ENCODE measurements around the gene CD63. TPM values are rescaled to one million over a fixed set of nuclear protein-coding genes. Genes with fewer than 3 reads are reported as not detected.

CD63 gene
- polyA plus RNA-seq, 3 donors, result 674 to 749 (median 723) TPM

GRCh38 chr12:55723516-55724225 lies 5.1 kb downstream of the CD63 start:
- no peak for DNase-seq (ENCODE audit: low read depth in 3 of 3, low spot score in 2 of 3)

DNA sequence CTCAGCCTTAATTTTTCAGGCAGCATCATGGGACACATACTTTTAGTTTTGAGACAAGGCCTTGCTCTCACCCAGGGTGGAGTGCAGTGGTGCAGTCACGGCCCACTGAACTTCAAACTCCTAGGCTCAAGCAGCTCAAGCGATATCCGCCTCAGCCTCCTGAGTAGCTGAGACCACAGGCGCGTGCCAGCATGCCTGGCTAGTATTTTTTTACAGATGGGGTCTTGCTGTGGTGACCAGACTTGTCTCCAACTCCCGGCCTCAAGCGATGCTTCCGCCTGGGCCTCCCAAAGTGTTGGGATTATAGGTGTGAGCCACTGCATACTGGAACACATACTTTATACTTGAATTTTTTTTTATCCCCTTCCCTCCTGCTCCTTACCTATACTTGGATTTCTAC lies 5.9 kb downstream of the CD63 start:
- no peak for DNase-seq (ENCODE audit: low read depth in 3 of 3, low spot score in 2 of 3)

DNA sequence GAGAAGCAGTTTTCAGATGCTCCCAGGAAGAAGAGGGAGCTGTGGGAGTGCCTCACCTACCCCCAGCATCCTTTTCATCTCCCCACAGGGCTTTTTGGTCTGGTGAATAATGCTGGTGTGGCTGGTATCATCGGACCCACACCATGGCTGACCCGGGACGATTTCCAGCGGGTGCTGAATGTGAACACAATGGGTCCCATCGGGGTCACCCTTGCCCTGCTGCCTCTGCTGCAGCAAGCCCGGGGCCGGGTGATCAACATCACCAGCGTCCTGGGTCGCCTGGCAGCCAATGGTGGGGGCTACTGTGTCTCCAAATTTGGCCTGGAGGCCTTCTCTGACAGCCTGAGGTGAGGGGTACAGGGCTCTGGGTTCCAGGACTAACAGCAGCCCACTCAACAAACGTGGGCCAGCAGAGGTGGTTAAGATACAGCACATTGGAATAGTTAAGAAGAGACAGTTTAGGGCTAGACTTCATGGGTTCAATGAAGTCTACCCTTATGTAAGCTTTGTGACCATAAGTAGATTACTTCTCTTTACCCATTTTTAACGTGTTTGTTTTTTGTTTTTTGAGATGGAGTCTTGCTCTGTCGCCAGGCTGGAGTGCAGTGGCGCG lies 7.1 kb downstream of the CD63 start:
- DNase-seq (ENCODE audit: low read depth in 3 of 3, low spot score in 2 of 3), result no peak

GRCh38 chr12:55720894-55721444 lies 7.8 kb downstream of the CD63 start:
- DNase-seq (ENCODE audit: low read depth in 3 of 3, low spot score in 2 of 3), result no peak

- no peak for DNase-seq (ENCODE audit: low read depth in 3 of 3, low spot score in 2 of 3)
Measured at GRCh38 chr12:55720071-55720564, 8.7 kb downstream of the CD63 start, which contains the start of gene RDH5. TSS of gene RDH5 (plus strand) at chr12:55720393. CDS start at chr12:55721185, 792 bp downstream.

- DNase-seq (ENCODE audit: low read depth in 3 of 3, low spot score in 2 of 3), result no peak
Measured at GRCh38 chr12:55719371-55719770, 9.4 kb downstream of the CD63 start.

DNA sequence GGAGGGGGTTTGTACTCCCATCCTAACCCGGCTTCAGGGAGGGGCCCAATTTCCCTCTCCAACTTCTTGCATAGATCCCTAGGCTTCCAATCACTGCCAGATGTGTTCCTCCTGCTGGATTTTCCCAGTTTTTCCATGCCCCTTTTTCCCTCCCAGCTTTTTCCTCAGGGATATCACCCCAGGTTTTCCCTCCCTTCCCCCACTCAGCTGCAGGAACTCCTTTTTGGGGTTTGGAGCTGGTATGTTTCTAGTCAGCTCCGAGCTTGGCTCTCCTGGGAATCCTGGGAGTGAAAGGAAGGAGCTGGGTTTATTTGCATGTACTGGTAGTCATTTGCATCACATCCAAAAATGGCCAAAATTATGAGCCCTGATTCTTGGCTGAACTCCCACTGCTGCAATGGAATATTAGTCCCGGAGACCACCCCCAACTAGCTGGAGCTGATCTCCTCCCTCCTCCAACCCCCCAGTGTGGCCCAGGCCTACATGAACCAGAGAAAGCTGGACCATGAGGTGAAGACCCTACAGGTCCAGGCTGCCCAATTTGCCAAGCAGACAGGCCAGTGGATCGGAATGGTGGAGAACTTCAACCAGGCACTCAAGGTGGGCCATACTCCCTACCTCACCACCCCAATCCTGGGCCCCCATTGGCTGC lies 10.1 kb downstream of the CD63 start:
- no peak for DNase-seq (ENCODE audit: low read depth in 3 of 3, low spot score in 2 of 3)

DNA sequence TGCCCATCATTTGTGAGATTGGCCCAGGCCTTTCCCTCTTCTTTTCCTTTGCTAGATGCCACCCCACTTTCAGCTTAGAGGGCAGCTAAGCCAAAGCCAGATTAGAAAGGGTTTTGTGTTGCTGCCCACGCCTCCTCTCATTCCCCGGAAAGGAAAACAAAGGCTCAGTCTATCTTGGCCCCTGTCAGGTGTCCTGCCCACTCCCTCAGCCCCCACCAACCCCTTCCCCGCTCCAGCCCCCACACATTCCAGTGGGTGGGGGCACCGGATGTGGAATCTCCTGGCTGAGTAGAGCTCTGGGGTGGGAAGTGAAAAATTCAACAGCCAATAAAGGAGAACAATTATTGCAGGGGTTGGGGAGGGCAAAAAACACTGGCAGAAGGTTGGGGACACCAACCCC lies 10.8 kb downstream of the CD63 start:
- DNase-seq (ENCODE audit: low read depth in 3 of 3, low spot score in 2 of 3), result no peak

DNA sequence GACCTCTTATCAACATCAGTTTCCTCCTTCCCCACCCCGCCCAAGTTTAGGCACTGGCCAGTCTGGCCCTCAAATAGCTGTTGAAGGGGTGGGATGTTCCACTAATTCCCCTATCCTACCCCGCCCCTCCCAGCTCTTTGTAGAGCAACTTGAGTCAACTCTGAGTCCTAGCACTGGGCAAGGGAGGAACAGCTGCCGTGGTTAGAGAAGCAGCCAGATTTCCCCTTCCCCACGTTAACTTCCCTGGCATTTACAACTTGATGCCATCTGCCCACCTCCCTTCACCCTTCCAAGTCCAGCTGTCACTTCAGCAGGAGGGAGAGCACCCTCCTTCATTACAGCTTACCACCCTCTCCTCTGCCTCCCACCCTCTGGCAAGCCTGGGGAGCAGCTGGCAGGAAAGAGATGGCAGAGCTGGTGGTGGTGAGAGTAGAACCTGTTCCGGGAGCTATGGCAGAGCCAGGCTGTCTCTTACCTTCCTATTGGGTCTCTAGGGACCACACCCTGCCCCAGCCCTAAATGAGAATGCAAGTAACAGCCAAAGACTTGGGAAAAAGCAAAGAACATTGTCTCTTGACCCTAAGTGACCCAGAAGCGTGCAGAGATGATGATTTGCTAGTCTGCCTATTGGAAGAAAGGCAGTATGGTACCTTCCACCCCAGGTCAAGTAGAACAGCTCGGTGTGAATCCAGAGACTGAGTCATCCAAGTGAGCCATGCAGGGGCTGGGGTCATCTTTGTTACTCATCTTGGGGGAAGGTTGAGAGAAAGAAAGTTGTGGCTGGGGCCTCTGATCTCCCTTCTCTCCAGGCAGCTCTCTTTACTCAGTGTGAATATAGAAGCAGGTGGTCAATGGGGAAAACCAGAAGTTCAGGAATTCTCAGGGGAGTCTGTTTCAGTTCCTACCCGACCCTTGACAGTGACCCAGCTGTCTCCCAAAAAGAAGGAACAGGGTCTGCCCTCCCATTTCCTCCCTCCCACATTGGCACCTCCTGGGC lies 11.5 kb downstream of the CD63 start:
- DNase-seq (ENCODE audit: low read depth in 3 of 3, low spot score in 2 of 3), result no peak

DNA sequence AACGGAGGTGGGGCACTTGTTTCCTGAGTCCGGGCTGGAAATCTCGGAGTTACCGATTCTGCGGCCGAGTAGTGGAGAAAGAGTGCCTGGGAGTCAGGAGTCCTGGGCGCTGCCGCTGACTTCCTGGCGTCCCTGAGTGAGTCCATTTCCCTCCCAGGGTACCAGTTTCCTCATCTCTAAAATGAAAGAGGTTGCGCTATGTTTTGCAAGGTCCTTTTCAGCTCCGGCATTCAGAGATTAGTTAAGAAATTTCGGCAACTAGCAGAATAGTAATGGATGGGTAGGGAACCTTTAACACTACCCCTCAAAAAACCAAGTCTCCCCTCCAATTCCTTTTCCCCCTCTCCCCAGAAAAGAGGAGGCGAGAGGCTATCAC lies 12.2 kb downstream of the CD63 start:
- no peak for DNase-seq (ENCODE audit: low read depth in 3 of 3, low spot score in 2 of 3)

DNA sequence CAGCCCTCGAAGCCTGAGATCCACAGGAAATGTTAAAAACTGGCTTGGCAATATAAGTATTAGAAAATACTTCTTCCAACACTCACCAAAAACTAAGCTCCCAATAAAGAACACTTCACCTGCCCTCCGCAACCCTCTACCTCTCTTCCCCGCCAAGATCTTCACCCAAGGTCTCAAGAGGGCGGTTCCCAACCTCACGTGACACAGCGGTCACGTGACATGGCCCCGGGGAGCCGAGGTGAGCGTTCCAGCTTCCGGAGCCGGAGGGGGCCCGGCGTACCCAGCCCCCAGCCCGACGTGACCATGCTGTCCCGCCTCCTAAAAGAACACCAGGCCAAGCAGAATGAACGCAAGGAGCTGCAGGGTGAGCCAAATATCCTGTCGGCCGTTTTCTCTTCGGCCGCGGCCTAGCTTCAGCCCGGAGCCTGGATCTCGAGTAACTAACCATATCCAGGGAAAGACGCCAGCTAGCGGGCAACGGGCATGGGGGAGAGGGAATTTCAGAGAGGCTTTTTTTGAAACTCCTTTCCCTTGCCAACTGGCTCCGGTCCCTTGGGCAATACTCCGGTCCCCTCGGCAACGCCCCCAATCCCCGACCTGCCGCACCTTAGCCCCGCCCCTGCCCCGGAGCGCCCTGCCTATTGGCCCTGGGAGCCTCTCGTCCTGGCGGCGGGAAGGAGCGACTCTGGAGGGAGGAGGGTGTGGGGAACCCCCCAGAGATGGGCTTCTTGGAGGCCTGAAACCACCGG lies 12.8 kb downstream of the CD63 start, which contains the start of gene BLOC1S1:
Gene BLOC1S1 (plus strand): TSS at position 214 of the 749 bp plus-strand sequence. CDS start 6 bp downstream, at position 220.
- peak in 2 of 3 donors; percentile 91 to 93 for DNase-seq (ENCODE audit: low read depth in 3 of 3, low spot score in 2 of 3)

GRCh38 chr12:55715169-55715764 lies 13.5 kb downstream of the CD63 start:
- DNase-seq (ENCODE audit: low read depth in 3 of 3, low spot score in 2 of 3), result no peak

- no peak for DNase-seq (ENCODE audit: low read depth in 3 of 3, low spot score in 2 of 3)
Measured at GRCh38 chr12:55713721-55714120, 15.1 kb downstream of the CD63 start.

DNA sequence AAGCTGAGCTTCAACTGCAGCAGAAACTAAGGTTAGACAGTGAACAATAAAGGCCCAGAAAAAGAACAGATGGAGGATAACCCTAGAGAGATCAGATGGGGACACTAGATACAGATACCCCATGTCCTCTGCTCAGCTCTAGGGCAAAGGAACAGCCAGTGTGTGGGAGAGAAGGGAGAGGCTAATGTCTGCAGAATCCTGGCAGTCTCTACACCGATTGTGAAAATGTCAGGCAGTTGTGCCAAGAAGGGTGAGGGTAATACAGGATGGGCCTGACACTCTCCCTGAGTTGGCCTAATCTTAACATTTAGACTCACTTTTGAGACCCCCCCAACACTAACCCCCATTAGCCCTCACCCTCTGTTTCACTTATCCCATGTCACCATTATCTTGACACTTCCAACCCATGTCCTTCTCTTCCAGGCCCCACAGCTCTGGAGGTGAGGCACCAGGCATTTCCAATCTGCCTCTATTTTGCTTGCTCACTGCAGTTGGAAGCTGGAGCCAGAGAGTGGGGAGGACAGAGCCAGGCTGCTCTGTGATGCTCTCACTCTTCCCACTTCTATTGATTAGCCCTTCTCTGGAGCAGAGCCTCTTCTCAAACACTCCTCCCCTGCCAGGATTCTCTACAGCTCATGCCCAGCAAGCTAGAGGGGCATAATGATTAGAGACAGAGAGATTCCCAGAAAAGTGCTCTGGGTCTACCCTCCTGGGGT lies 16.0 kb downstream of the CD63 start:
- DNase-seq (ENCODE audit: low read depth in 3 of 3, low spot score in 2 of 3), result no peak

DNA sequence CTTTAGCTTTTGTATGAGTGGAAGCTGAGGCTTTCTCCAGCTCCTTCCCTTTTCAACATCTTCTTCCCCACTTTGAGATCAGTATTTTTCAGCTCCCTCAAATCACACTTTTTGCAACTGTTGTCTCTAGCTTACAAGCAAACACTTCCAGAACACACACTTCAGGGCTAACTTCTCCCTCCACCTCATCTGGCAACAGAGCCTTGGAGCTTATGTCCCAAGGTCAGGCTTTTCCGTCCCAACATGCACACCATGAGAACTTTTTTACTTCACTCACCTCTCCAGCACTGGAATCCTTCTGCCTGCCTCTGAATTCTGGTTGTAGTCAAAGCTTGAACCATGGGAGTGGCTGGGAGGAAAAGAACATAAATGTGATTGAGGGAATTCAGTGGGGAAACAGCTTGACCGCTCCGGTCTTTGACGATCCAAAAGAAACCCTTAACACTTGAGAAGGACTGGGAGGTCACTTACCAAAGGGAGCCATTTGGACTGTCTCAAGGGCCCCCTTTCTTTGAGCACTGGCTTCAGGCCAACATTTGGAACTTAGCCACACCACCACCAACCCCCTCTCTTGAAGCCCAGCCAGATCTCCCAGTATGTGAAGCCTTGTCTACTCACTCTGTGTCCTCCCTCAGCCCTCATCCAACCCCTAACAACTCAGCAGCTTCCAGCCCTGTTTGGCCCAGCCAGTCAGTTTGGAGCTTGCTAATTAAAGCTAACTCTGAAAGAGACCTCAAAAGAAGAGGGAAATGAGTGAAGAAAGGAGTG lies 16.8 kb downstream of the CD63 start:
- DNase-seq (ENCODE audit: low read depth in 3 of 3, low spot score in 2 of 3), result no peak

DNA sequence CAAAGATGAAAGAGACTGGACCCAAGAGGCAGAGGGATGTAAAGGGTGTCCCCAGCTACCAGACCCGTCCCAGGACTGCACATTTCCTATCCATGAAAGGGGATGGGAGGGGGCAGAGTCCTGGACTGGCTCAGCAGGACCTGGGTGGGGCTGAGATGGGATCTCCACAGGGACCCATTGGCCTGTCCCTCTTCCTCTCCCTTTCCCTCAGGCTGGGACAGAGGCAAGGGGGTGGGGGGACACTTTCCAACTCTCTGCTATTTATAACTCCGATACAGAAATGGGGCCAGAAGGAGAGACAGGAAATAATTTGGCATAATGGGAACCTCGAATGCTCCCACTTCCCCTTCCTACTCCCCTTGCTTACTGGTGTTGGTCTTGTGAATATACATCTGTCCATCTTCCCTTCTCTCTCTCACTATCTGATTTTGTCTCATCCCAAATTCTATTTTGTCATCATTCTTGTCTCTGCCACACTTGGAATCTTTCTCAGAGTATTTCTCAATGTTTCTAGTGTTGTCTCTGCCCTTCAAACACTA lies 20.0 kb downstream of the CD63 start:
- no peak for DNase-seq (ENCODE audit: low read depth in 3 of 3, low spot score in 2 of 3)

Measured in right renal cortex interstitium (tissue), 3 donors.